HFFc6 (cell line): ENCODE results near the gene WTAP. TPM values are rescaled to one million over a fixed set of nuclear protein-coding genes. Genes with fewer than 3 reads are reported as not detected.
"Not testable (repeated sequence)": the region's sequence is repeated elsewhere in the genome, so short reads cannot be mapped to it uniquely, and the experiment has no call there.

ENCODE experiments used
- DNase-seq: peaks from one replicate; pipeline ENCODE4 v3.0.0-alpha.2; 2018
- H3K27ac Mint-ChIP-seq: 2 replicates; pipeline ENCODE4 v1.8.0; 2020; ENCODE audit warnings: mild to moderate bottlenecking, mixed read lengths
- H3K27me3 Mint-ChIP-seq: 2 replicates; pipeline ENCODE4 v1.8.0; 2021; ENCODE audit warnings: mild to moderate bottlenecking, moderate library complexity, mixed read lengths; ENCODE audit not compliant: insufficient read depth
- H3K36me3 Mint-ChIP-seq: 2 replicates; pipeline ENCODE4 v1.8.0; 2021; ENCODE audit warnings: low read depth, mixed read lengths
- H3K4me1 Mint-ChIP-seq: 2 replicates; pipeline ENCODE4 v1.8.0; 2020; ENCODE audit warnings: low read depth, mixed read lengths
- H3K4me3 Mint-ChIP-seq: 2 replicates; pipeline ENCODE4 v1.8.0; 2020; ENCODE audit warnings: mild to moderate bottlenecking, moderate library complexity, mixed read lengths
- H3K9me3 Mint-ChIP-seq: 2 replicates; pipeline ENCODE4 v1.8.0; 2020; ENCODE audit warnings: mild to moderate bottlenecking, mixed read lengths
- CTCF ChIP-seq: fragments of 200-600 bp; sonication (generic); IDR thresholded peaks from 2 replicates; pipeline ENCODE4 v1.5.0; 2021; ENCODE audit warnings: antibody characterized with exemption, mild to moderate bottlenecking
- total RNA-seq, 6 experiments: library from RNA; stranded (reverse); fragmentation: NEBNext Ultra II Directional; extraction: Animal tissue kit (Norgen Biotek cat#: 25700); gene quantifications; 2 replicates in 1 of 6; 3 replicates in 5 of 6; pipeline ENCODE4 v1.2.3, GENCODE V29; 2021

The WTAP gene
- total RNA-seq, 6 experiments from 2014 or later, result 64.0 to 73.5 (median 68.7) TPM

GRCh38 chr6:159686703-159687102 is 40.6 kb upstream of the WTAP start:
- peaks cover 15% of the 10 kb centered on the region for H3K36me3 Mint-ChIP-seq
- DNase-seq, result no peak
- TF ChIP-seq CTCF, result no peak
- peak overlapping the region; percentile 4; the same call in 1 of the 2 replicates for H3K27ac Mint-ChIP-seq
- no peaks in the 10 kb centered on the region for H3K9me3 Mint-ChIP-seq
- no peaks in the 10 kb centered on the region; the same call in 1 of the 2 replicates for H3K27me3 Mint-ChIP-seq
- peaks cover 18% of the 10 kb centered on the region for H3K4me1 Mint-ChIP-seq
- H3K4me3 Mint-ChIP-seq, result no peak overlapping the region

DNA sequence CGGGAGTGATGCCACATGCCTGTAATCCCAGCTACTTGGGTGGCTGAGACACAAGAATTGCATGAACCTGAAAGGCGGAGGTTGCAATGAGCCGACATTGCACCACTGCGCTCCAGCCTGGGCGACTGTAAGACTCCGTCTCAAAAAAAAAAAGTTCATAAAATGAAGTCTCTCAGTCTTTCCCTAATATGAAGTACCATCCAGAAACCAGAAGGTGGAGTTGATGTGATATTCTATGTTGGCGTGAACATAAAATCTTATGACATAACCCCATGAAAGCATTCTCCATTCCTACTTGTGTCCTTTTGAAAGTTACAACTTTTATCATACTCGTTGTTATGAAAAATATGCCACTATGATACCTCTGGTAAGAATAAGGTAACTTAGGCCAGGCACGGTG is 40.0 kb upstream of the WTAP start:
- Mint-ChIP-seq H3K27me3 (no peaks in the 10 kb centered on the region; the same call in 1 of the 2 replicates), H3K4me1 (peaks cover 19% of the 10 kb centered on the region), H3K9me3 (no peaks in the 10 kb centered on the region), H3K36me3 (peaks cover 15% of the 10 kb centered on the region), H3K4me3 (no peak overlapping the region), H3K27ac (no peak overlapping the region)
- TF ChIP-seq CTCF, result peak; percentile 38
- DNase-seq, result no peak

DNA sequence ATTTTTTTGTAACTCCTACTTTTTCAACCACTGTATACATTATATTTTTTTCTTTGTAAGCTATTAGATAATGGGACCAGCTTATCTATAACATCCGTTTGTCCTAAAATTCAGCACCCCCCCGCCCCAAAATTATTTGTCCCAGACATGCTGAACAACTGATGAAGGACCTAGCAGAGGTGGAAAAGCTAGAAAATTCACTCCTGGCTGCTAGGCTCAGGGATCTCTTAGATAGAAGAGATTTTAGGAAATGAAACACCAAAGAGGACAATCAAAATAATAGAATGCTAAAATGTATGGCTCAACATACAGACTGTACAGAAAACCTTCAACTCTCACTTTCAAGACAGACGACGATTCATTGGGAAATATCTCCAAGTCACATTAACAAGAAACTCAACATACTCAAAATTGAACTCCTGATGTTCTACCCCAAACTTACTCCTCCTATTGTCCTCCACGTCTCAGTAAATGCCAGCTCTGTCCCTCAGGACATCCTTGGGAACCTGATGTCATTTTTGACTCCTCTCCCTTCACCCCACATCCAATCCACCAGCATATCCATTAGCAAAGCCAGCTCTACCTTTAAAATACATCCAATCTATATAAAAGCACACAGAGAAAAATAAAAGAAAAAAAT is 38.9 kb upstream of the WTAP start:
- peaks cover 17% of the 10 kb centered on the region for H3K4me1 Mint-ChIP-seq
- H3K4me3 Mint-ChIP-seq, result no peak overlapping the region
- H3K27me3 Mint-ChIP-seq, result no peaks in the 10 kb centered on the region; the same call in 1 of the 2 replicates
- TF ChIP-seq CTCF, result no peak
- H3K27ac Mint-ChIP-seq, result no peak overlapping the region; the same call in 1 of the 2 replicates
- H3K36me3 Mint-ChIP-seq, result peaks cover 15% of the 10 kb centered on the region
- DNase-seq, result no peak
- H3K9me3 Mint-ChIP-seq, result no peaks in the 10 kb centered on the region

- Mint-ChIP-seq H3K4me1 (peaks cover 21% of the 10 kb centered on the region), H3K27me3 (peaks cover 2% of the 10 kb centered on the region; the same call in 1 of the 2 replicates), H3K9me3 (no peaks in the 10 kb centered on the region), H3K4me3 (no peak overlapping the region), H3K27ac (no peak overlapping the region), H3K36me3 (peaks cover 15% of the 10 kb centered on the region)
- no peak for DNase-seq
- no peak for TF ChIP-seq CTCF
These were observed 38.3 kb upstream of the WTAP start for GRCh38 chr6:159689001-159689400.

GRCh38 chr6:159690135-159690534 is 37.2 kb upstream of the WTAP start:
- H3K27ac Mint-ChIP-seq, DNase-seq, H3K9me3 Mint-ChIP-seq, H3K27me3 Mint-ChIP-seq, H3K4me3 Mint-ChIP-seq: not testable (repeated sequence)
- Mint-ChIP-seq H3K4me1 (peaks cover 27% of the 10 kb centered on the region), H3K36me3 (peaks cover 11% of the 10 kb centered on the region; the same call in 1 of the 2 replicates)

- peak overlapping the region; percentile 94 for H3K4me3 Mint-ChIP-seq
- peaks cover 4% of the 10 kb centered on the region for H3K27me3 Mint-ChIP-seq
- H3K36me3 Mint-ChIP-seq, result peaks cover 11% of the 10 kb centered on the region; the same call in 1 of the 2 replicates
- peak; percentile 83 for DNase-seq
- peak; percentile 89 for TF ChIP-seq CTCF
- no peaks in the 10 kb centered on the region for H3K9me3 Mint-ChIP-seq
- H3K27ac Mint-ChIP-seq, result peak overlapping the region; percentile 82
- peaks cover 36% of the 10 kb centered on the region for H3K4me1 Mint-ChIP-seq
These were observed 36.0 kb upstream of the WTAP start for GRCh38 chr6:159691133-159691962.
